HepG2 (cell line): ENCODE results near the gene YY1. TPM values are rescaled to one million over a fixed set of nuclear protein-coding genes. Genes with fewer than 3 reads are reported as not detected.

ENCODE experiments used
- HNRNPL ChIP-seq: fragments of 200-400 bp; formaldehyde crosslinking; IDR thresholded peaks from 2 replicates; pipeline ENCODE4 v1.6.1; 2017; ENCODE audit warnings: mild to moderate bottlenecking, low read depth, low read length
- KDM1A ChIP-seq: IDR thresholded peaks from 2 replicates; pipeline ENCODE4 v1.6.1; 2016; ENCODE audit warnings: missing compliant biosample characterization
- KLF16 ChIP-seq, 2 experiments: sonication (generic) in 1 of 2; formaldehyde crosslinking in 1 of 2; IDR thresholded peaks; 2 replicates each; pipeline versions ENCODE4 v1.6.1 to v1.8.0; 2016 to 2023; ENCODE audit warnings: missing genetic modification reagents in 2 of 2, missing compliant biosample characterization in 1 of 2
- MAFK ChIP-seq, 2 experiments: IDR thresholded peaks in 1 of 2; conservative IDR thresholded peaks in 1 of 2; 2 replicates each; pipeline ENCODE4 v1.6.1; 2011; ENCODE audit warnings: improper control_type of control experiment in 2 of 2, low read length in 2 of 2
- MYNN ChIP-seq: sonication (generic); formaldehyde crosslinking; IDR thresholded peaks from 2 replicates; pipeline ENCODE4 v1.4.0; 2020; ENCODE audit warnings: mild to moderate bottlenecking, low read depth, missing genetic modification reagents
- PHF20 ChIP-seq: sonication (generic); formaldehyde crosslinking; IDR thresholded peaks from 2 replicates; pipeline ENCODE4 v1.5.0; 2020; ENCODE audit warnings: mild to moderate bottlenecking, missing genetic modification reagents
- RBM39 ChIP-seq: fragments of 200-400 bp; formaldehyde crosslinking; IDR thresholded peaks from one replicate; pipeline ENCODE4 v1.6.1; 2018; ENCODE audit warnings: antibody characterized with exemption, mild to moderate bottlenecking, low read depth, low read length; ENCODE audit not compliant: poor library complexity, severe bottlenecking
- SRY ChIP-seq: sonication (generic); formaldehyde crosslinking; IDR thresholded peaks from 2 replicates; pipeline ENCODE4 v1.8.0; 2022; ENCODE audit warnings: mild to moderate bottlenecking, missing genetic modification reagents
- STAG1 ChIP-seq: sonication (generic); formaldehyde crosslinking; IDR thresholded peaks from 2 replicates; pipeline ENCODE4 v1.4.0; 2020; ENCODE audit warnings: missing genetic modification reagents
- TEAD3 ChIP-seq: optimal IDR thresholded peaks from 2 replicates; pipeline ENCODE3; 2016; ENCODE audit warnings: borderline replicate concordance
- TMF1 ChIP-seq: sonication (generic); formaldehyde crosslinking; IDR thresholded peaks from 2 replicates; pipeline ENCODE4 v1.8.1; 2022; ENCODE audit warnings: low read depth, missing genetic modification reagents
- ZKSCAN5 ChIP-seq: sonication (generic); formaldehyde crosslinking; IDR thresholded peaks from 2 replicates; pipeline ENCODE4 v1.5.1; 2020; ENCODE audit warnings: mild to moderate bottlenecking, missing genetic modification reagents
- ZMYM4 ChIP-seq: sonication (generic); formaldehyde crosslinking; IDR thresholded peaks from 2 replicates; pipeline ENCODE4 v1.8.1; 2023; ENCODE audit warnings: mild to moderate bottlenecking, missing genetic modification reagents
- ZNF367 ChIP-seq: sonication (generic); formaldehyde crosslinking; IDR thresholded peaks from 2 replicates; pipeline ENCODE4 v1.4.0; 2020; ENCODE audit warnings: missing genetic modification reagents, borderline replicate concordance
- ZNF570 ChIP-seq: sonication (generic); formaldehyde crosslinking; IDR thresholded peaks from 2 replicates; pipeline ENCODE4 v1.4.0; 2020; ENCODE audit warnings: mild to moderate bottlenecking, missing genetic modification reagents, borderline replicate concordance
- ZNF790 ChIP-seq: sonication (generic); formaldehyde crosslinking; IDR thresholded peaks from 2 replicates; pipeline ENCODE4 v1.8.0; 2022; ENCODE audit warnings: missing genetic modification reagents, mild to moderate bottlenecking, borderline replicate concordance
- ZNF816 ChIP-seq: sonication (generic); formaldehyde crosslinking; IDR thresholded peaks from 2 replicates; pipeline ENCODE4 v1.8.0; 2022; ENCODE audit warnings: missing genetic modification reagents, mild to moderate bottlenecking, borderline replicate concordance
- polyA plus RNA-seq, 8 experiments: library from polyadenylated mRNA; depleted of rRNA in 3 of 8; stranded (reverse) in 7 of 8; unstranded in 1 of 8; fragments of >200 nt; fragmentation: Illumina TruSeq in 4 of 8; extraction: Trizol in 4 of 8; gene quantifications; 2 replicates each; pipeline versions ENCODE4 v1.2.1 to v1.2.3, GENCODE V29; 2011 to 2016; ENCODE audit warnings: low read depth in 4 of 8, missing spikeins in 1 of 8, mixed read lengths in 1 of 8; ENCODE audit not compliant: insufficient read depth in 1 of 8
- total RNA-seq, 5 experiments: library from RNA; depleted of rRNA; stranded (reverse); fragments of >200 nt; fragmentation: Illumina TruSeq; extraction: Trizol; gene quantifications; 2 replicates each; pipeline ENCODE4 v1.2.3, GENCODE V29; 2016; ENCODE audit warnings: low read depth in 1 of 5
- TF ChIP-seq, protein P1 (sequence below): sonication (generic); formaldehyde crosslinking; IDR thresholded peaks from 2 replicates; pipeline ENCODE4 v1.9.0; 2021; ENCODE audit warnings: mild to moderate bottlenecking, missing genetic modification reagents
- TF ChIP-seq, protein P2 (sequence below): sonication (generic); formaldehyde crosslinking; IDR thresholded peaks from 2 replicates; pipeline ENCODE4 v1.5.0; 2020; ENCODE audit warnings: missing genetic modification reagents
- TF ChIP-seq, protein P3 (sequence below): sonication (generic); formaldehyde crosslinking; IDR thresholded peaks from 2 replicates; pipeline ENCODE4 v1.8.1; 2023; ENCODE audit warnings: mild to moderate bottlenecking, moderate library complexity, missing genetic modification reagents

Gene YY1
- total and polyA plus RNA-seq, 2 of the 13 experiments (the other 11 are each of a cell fraction or from before 2014, with no cell fraction given), result 29.4 to 68.1 TPM

DNA sequence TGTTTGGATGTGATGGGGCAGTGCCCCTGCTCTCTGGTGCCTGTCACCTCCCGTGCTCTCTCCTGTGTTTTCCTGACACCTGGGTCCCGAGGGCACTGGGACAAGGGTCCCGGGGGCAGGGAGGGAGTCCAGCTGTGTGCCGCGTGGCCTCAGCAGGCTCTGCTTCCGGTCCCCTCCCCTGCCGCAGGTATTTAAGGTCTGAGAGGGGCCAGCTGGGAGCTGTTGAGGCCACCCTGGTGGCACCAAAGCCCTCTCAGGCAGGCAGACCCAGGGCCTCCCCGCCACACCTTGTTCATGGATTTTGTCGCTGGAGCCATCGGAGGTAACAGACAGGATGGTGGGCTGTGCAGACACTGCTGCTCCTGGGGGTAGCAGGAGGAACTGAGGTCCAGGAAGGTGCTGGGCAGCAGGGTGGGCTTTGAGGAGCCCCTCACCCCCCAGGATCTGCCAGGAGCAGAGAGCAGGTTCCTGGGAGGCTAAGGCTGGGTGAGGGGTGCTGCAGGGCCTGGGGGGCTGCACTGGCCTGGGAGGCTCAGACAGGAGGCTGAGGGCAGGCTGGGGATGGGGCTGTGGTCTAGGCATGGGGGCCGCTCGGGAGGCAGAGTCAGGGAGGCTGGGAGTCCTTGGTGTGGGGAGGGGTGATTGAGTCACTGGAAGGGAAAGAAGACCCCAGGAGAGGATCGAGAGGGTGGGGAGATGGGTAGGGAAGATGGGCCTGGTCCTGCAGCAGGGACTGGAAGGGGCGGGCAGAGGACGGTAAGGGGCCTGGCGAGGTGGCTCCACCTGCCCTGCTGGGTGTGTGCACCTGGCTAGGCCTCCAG, 84.4 kb downstream of the YY1 start, which contains the start of gene SLC25A47 (continued):
- TF ChIP-seq, protein P1, sequence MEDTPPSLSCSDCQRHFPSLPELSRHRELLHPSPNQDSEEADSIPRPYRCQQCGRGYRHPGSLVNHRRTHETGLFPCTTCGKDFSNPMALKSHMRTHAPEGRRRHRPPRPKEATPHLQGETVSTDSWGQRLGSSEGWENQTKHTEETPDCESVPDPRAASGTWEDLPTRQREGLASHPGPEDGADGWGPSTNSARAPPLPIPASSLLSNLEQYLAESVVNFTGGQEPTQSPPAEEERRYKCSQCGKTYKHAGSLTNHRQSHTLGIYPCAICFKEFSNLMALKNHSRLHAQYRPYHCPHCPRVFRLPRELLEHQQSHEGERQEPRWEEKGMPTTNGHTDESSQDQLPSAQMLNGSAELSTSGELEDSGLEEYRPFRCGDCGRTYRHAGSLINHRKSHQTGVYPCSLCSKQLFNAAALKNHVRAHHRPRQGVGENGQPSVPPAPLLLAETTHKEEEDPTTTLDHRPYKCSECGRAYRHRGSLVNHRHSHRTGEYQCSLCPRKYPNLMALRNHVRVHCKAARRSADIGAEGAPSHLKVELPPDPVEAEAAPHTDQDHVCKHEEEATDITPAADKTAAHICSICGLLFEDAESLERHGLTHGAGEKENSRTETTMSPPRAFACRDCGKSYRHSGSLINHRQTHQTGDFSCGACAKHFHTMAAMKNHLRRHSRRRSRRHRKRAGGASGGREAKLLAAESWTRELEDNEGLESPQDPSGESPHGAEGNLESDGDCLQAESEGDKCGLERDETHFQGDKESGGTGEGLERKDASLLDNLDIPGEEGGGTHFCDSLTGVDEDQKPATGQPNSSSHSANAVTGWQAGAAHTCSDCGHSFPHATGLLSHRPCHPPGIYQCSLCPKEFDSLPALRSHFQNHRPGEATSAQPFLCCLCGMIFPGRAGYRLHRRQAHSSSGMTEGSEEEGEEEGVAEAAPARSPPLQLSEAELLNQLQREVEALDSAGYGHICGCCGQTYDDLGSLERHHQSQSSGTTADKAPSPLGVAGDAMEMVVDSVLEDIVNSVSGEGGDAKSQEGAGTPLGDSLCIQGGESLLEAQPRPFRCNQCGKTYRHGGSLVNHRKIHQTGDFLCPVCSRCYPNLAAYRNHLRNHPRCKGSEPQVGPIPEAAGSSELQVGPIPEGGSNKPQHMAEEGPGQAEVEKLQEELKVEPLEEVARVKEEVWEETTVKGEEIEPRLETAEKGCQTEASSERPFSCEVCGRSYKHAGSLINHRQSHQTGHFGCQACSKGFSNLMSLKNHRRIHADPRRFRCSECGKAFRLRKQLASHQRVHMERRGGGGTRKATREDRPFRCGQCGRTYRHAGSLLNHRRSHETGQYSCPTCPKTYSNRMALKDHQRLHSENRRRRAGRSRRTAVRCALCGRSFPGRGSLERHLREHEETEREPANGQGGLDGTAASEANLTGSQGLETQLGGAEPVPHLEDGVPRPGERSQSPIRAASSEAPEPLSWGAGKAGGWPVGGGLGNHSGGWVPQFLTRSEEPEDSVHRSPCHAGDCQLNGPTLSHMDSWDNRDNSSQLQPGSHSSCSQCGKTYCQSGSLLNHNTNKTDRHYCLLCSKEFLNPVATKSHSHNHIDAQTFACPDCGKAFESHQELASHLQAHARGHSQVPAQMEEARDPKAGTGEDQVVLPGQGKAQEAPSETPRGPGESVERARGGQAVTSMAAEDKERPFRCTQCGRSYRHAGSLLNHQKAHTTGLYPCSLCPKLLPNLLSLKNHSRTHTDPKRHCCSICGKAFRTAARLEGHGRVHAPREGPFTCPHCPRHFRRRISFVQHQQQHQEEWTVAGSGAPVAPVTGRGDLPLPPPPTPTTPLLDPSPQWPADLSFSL (CRISPR knock-in tag), result no peak
- TF ChIP-seq, protein P2, sequence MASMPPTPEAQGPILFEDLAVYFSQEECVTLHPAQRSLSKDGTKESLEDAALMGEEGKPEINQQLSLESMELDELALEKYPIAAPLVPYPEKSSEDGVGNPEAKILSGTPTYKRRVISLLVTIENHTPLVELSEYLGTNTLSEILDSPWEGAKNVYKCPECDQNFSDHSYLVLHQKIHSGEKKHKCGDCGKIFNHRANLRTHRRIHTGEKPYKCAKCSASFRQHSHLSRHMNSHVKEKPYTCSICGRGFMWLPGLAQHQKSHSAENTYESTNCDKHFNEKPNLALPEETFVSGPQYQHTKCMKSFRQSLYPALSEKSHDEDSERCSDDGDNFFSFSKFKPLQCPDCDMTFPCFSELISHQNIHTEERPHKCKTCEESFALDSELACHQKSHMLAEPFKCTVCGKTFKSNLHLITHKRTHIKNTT, result no peak
- peak; percentile 65 for TF ChIP-seq HNRNPL
- TF ChIP-seq TMF1, result no peak
- no peak for TF ChIP-seq PHF20 (CRISPR knock-in tag)
- TF ChIP-seq TEAD3, result peak; percentile 56
- no peak for TF ChIP-seq ZNF570
- no peak for TF ChIP-seq RBM39
- no peak for TF ChIP-seq KDM1A
- peak; percentile 55; the same call in 1 of the 2 replicates for TF ChIP-seq ZNF816 (CRISPR knock-in tag)
- TF ChIP-seq ZKSCAN5 (CRISPR knock-in tag), result peak; percentile 80; the same call in 1 of the 2 replicates
- TF ChIP-seq KLF16 (CRISPR knock-in tag; IDR thresholded peaks at IDR 0.05), result no peak
- TF ChIP-seq ZMYM4 (CRISPR knock-in tag), result no peak
- TF ChIP-seq STAG1 (CRISPR knock-in tag), result no peak
- no peak for TF ChIP-seq ZNF790
- TF ChIP-seq, protein P3, sequence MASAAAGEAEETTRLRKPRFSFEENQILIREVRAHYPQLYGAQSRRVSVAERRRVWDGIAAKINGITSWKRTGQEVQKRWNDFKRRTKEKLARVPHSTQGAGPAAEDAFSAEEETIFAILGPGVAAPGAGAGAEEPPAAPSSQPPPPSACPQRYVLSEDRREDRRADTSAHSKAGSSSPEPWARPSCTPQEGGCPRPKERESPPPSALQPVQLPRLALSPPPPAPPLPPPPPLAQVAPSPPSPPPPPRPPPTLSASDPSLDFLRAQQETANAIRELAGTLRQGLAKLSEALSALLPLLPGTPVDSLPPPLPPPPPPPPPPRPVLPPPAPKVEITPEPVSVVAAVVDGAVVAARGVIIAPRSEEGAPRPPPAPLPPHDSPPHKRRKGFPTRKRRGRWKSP (CRISPR knock-in tag), result no peak
- no peak for TF ChIP-seq ZNF367 (CRISPR knock-in tag)
- TF ChIP-seq MAFK (conservative IDR thresholded peaks at IDR 0.05 in 1 of 2, IDR thresholded peaks at IDR 0.05 in 1 of 2; ENCODE audit: low read length in 2 of 2), result no peak
- TF ChIP-seq SRY (CRISPR knock-in tag), result peak; percentile 8; the same call in 1 of the 2 replicates
- TF ChIP-seq MYNN (CRISPR knock-in tag), result no peak
